CD14-positive monocyte (primary cell): ENCODE measurements around the gene DCAF6. TPM values are rescaled to one million over a fixed set of nuclear protein-coding genes. Genes with fewer than 3 reads are reported as not detected.

ENCODE experiments used
- DNase-seq, 3 donors: peaks; one replicate each; pipeline ENCODE4 v3.0.0-alpha.2; 2011 to 2022
- H2AFZ ChIP-seq: 2 replicates; pipeline ENCODE4 v1.6.0; 2012; ENCODE audit warnings: mild to moderate bottlenecking, low read depth, low read length, inconsistent platforms; ENCODE audit not compliant: insufficient read depth, poor library complexity, severe bottlenecking
- H3K27ac ChIP-seq, 2 donors: 1 replicate in 1 of 2; 2 replicates in 1 of 2; pipeline ENCODE4 v1.5.1; 2012 to 2013; ENCODE audit warnings: low read length in 2 of 2, control low read depth in 1 of 2, inconsistent platforms in 1 of 2, low read depth in 1 of 2, mild to moderate bottlenecking in 1 of 2
- H3K27me3 ChIP-seq, 2 donors: one replicate each; pipeline versions ENCODE4 v1.6.0 to v1.6.1; 2011 to 2013; ENCODE audit warnings: low read length in 2 of 2; ENCODE audit not compliant: control insufficient read depth in 2 of 2, insufficient read depth in 2 of 2
- H3K36me3 ChIP-seq, 2 donors: replicated peaks in 1 of 2; 1 replicate in 1 of 2; 2 replicates in 1 of 2; pipeline versions ENCODE4 v1.5.1 to v1.6.1; 2012 to 2013; ENCODE audit warnings: low read length in 2 of 2, control low read depth in 1 of 2, inconsistent platforms in 1 of 2, mild to moderate bottlenecking in 1 of 2; ENCODE audit not compliant: insufficient read depth in 2 of 2, control insufficient read depth in 1 of 2
- H3K4me1 ChIP-seq, 2 donors: 1 replicate in 1 of 2; 2 replicates in 1 of 2; pipeline versions ENCODE4 v1.5.1 to v1.6.1; 2012 to 2013; ENCODE audit warnings: low read length in 2 of 2, control low read depth in 1 of 2, inconsistent platforms in 1 of 2, mild to moderate bottlenecking in 1 of 2, moderate library complexity in 1 of 2; ENCODE audit not compliant: insufficient read depth in 2 of 2, control insufficient read depth in 1 of 2
- H3K4me2 ChIP-seq: replicated peaks from 2 replicates; pipeline ENCODE3; 2012; ENCODE audit warnings: low read length, moderate library complexity, mild to moderate bottlenecking; ENCODE audit not compliant: poor library complexity, severe bottlenecking; ENCODE audit errors: extremely low read depth
- H3K4me3 ChIP-seq, 3 experiments: fragments of 200-600 bp in 1 of 3; sonication (generic) in 1 of 3; replicated peaks in 1 of 3; 1 replicate in 2 of 3; 2 replicates in 1 of 3; pipeline ENCODE4 v1.5.1; 2011 to 2013; ENCODE audit warnings: low read length in 3 of 3, mild to moderate bottlenecking in 3 of 3, control low read depth in 2 of 3, low read depth in 2 of 3, inconsistent platforms in 1 of 3, moderate library complexity in 1 of 3
- H3K79me2 ChIP-seq: 2 replicates; pipeline ENCODE4 v1.6.0; 2012; ENCODE audit warnings: mild to moderate bottlenecking, control low read depth, inconsistent platforms, low read length, moderate library complexity; ENCODE audit not compliant: insufficient read depth
- H3K9ac ChIP-seq: 2 replicates; pipeline ENCODE4 v1.6.0; 2017; ENCODE audit warnings: low read length, mild to moderate bottlenecking; ENCODE audit not compliant: insufficient read depth, poor library complexity, severe bottlenecking
- H3K9me3 ChIP-seq, 2 donors: replicated peaks in 1 of 2; 1 replicate in 1 of 2; 2 replicates in 1 of 2; pipeline versions ENCODE4 v1.5.1 to v1.6.1; 2012 to 2013; ENCODE audit warnings: low read length in 2 of 2, control low read depth in 1 of 2; ENCODE audit not compliant: control insufficient read depth in 1 of 2, insufficient read depth in 1 of 2
- H4K20me1 ChIP-seq: 2 replicates; pipeline ENCODE4 v1.6.0; 2012; ENCODE audit warnings: mild to moderate bottlenecking, low read length, control low read depth, moderate library complexity; ENCODE audit not compliant: insufficient read depth
- H3K27ac Mint-ChIP-seq, 7 donors: one replicate each; pipeline ENCODE4 v1.8.0; 2020; ENCODE audit warnings: mild to moderate bottlenecking in 7 of 7, mixed read lengths in 7 of 7, moderate library complexity in 6 of 7, inconsistent platforms in 2 of 7
- H3K27me3 Mint-ChIP-seq, 3 donors: one replicate each; pipeline ENCODE4 v1.8.0; 2021 to 2022; ENCODE audit warnings: low read depth in 3 of 3, mild to moderate bottlenecking in 3 of 3, mixed read lengths in 3 of 3, moderate library complexity in 3 of 3, inconsistent platforms in 1 of 3
- H3K36me3 Mint-ChIP-seq, 2 donors: one replicate each; pipeline ENCODE4 v1.8.0; 2020; ENCODE audit warnings: mixed read lengths in 2 of 2, inconsistent platforms in 1 of 2, mild to moderate bottlenecking in 1 of 2
- H3K4me1 Mint-ChIP-seq: one replicate; pipeline ENCODE4 v1.8.0; 2020; ENCODE audit warnings: mild to moderate bottlenecking, mixed read lengths
- H3K4me3 Mint-ChIP-seq, 2 donors: one replicate each; pipeline ENCODE4 v1.8.0; 2020; ENCODE audit warnings: mild to moderate bottlenecking in 2 of 2, mixed read lengths in 2 of 2, moderate library complexity in 1 of 2
- H3K9me3 Mint-ChIP-seq, 7 donors: one replicate each; pipeline ENCODE4 v1.8.0; 2020 to 2022; ENCODE audit warnings: mixed read lengths in 7 of 7, mild to moderate bottlenecking in 6 of 7, moderate library complexity in 6 of 7, inconsistent platforms in 2 of 7
- WGBS: methylation state at CpG from one replicate; pipeline ENCODE4 v1.1.5; 2013; ENCODE audit warnings: missing lambda C conversion rate; ENCODE audit not compliant: insufficient coverage; 5-methylcytosine and 5-hydroxymethylcytosine counted together
- intact Hi-C, 2 donors: fragments of 100-400 bp; cut with micrococcal nuclease; formaldehyde crosslinking; loops; one replicate each; pipeline versions ENCODE4 v1.15.0 to v1.15.1; 2023
- polyA plus RNA-seq, 3 donors: library from polyadenylated mRNA; depleted of rRNA in 1 of 3; unstranded in 2 of 3; stranded (reverse) in 1 of 3; fragments of 300-500 nt in 2 of 3; fragments of >200 nt in 1 of 3; fragmentation: Illumina TruSeq in 2 of 3; gene quantifications; 1 replicate in 2 of 3; 2 replicates in 1 of 3; pipeline ENCODE4 v1.2.3, GENCODE V29; 2012 to 2021
- TF ChIP-seq, protein P1 (sequence below): fragments of 200-600 bp; IDR thresholded peaks from one replicate; pipeline ENCODE4 v1.8.0; 2022; ENCODE audit warnings: antibody characterized with exemption, mild to moderate bottlenecking

The DCAF6 gene
- polyA plus RNA-seq, 3 donors, result 11.8 to 16.1 (median 11.9) TPM

DNA sequence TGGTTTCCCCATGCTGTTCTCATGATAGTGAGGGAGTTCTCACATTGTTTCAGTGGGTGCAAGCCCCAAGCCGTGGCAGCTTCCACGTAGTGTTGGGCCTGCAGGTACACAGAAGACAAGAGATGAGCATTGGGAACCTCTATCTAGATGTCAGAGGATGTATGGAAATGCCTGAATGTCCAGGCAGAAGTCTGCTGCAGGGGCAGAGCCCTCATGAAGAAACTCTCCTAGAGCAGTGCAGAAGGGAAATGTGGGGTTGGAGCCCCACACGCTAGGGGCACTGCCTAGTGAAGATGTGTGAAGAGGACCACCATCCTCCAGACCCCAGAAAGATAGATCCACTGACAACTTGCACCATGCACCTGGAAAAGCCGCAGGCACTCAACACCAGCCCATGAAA, 183.3 kb downstream of the DCAF6 start:
- no peaks in the 10 kb centered on the region for H3K79me2 ChIP-seq
- H3K9me3 ChIP-seq, result peaks cover 0 to 8% of the 10 kb centered on the region in 2 donors
- no peaks in the 10 kb centered on the region for H3K27me3 ChIP-seq
- Mint-ChIP-seq H3K4me3 (no peak overlapping the region), H3K27ac (peak overlapping the region in 1 of 7 donors; percentile 8), H3K27me3 (peaks cover 0 to 4% (median 3%) of the 10 kb centered on the region in 3 donors), H3K36me3 (no peaks in the 10 kb centered on the region), H3K9me3 (peaks cover 2 to 16% (median 11%) of the 10 kb centered on the region in 7 donors), H3K4me1 (peaks cover 1% of the 10 kb centered on the region)
- no peak for DNase-seq
- no peak overlapping the region for H3K27ac ChIP-seq
- H3K36me3 ChIP-seq, result no peaks in the 10 kb centered on the region
- TF ChIP-seq, protein P1, sequence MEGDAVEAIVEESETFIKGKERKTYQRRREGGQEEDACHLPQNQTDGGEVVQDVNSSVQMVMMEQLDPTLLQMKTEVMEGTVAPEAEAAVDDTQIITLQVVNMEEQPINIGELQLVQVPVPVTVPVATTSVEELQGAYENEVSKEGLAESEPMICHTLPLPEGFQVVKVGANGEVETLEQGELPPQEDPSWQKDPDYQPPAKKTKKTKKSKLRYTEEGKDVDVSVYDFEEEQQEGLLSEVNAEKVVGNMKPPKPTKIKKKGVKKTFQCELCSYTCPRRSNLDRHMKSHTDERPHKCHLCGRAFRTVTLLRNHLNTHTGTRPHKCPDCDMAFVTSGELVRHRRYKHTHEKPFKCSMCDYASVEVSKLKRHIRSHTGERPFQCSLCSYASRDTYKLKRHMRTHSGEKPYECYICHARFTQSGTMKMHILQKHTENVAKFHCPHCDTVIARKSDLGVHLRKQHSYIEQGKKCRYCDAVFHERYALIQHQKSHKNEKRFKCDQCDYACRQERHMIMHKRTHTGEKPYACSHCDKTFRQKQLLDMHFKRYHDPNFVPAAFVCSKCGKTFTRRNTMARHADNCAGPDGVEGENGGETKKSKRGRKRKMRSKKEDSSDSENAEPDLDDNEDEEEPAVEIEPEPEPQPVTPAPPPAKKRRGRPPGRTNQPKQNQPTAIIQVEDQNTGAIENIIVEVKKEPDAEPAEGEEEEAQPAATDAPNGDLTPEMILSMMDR, result no peak
- WGBS, result 100% methylated on average over 3 of the region's 4 CpGs
- H3K4me2 ChIP-seq, result no peak overlapping the region
- H3K9ac ChIP-seq, result no peak overlapping the region
- H4K20me1 ChIP-seq, result no peaks in the 10 kb centered on the region
- no peaks in the 10 kb centered on the region for H3K4me1 ChIP-seq
- no peak overlapping the region for H2AFZ ChIP-seq
- no peak overlapping the region for H3K4me3 ChIP-seq
- intact Hi-C loops, result no loop called here

DNA sequence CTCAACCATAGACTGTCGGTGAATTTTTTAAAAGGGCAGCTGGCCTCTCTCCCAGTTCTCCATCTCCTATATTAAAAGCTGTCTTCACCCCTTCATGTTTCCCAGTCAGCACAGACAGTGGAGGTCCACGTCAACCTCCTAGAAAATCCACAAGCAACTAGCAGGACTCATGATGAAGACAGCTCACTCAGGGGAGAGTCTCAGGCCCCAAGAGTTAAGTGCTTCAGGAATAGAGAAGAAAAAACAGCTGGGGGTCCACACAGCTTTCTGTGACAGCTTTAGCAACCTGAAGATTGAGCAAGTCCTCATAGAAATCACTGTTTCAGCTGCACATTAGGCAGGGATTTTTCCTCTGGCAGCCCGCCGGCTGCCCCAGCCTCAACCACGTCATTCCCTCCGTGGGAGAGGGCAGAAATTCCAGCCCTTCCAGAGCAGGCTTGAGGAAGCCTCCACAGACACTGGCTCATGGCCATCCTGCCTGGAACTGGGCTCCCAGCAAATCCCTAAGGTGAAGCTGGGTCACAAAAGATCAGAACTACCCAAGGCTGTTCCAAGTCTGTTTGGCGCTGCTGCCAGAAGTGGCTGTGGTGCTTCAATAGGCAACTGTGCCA, 185.0 kb downstream of the DCAF6 start:
- Mint-ChIP-seq H3K36me3 (no peaks in the 10 kb centered on the region), H3K9me3 (peaks cover 2 to 16% (median 9%) of the 10 kb centered on the region in 7 donors), H3K4me1 (peaks cover 1% of the 10 kb centered on the region), H3K4me3 (no peak overlapping the region), H3K27ac (no peak overlapping the region), H3K27me3 (peaks cover 0 to 6% (median 4%) of the 10 kb centered on the region in 3 donors)
- no peak overlapping the region for H3K4me3 ChIP-seq
- no peaks in the 10 kb centered on the region for H4K20me1 ChIP-seq
- no peak overlapping the region for H2AFZ ChIP-seq
- no peaks in the 10 kb centered on the region for H3K4me1 ChIP-seq
- no peak overlapping the region for H3K4me2 ChIP-seq
- intact Hi-C loops, result no loop called here
- no peaks in the 10 kb centered on the region for H3K27me3 ChIP-seq
- peaks cover 0 to 8% of the 10 kb centered on the region in 2 donors for H3K9me3 ChIP-seq
- H3K27ac ChIP-seq, result no peak overlapping the region
- TF ChIP-seq, protein P1, result no peak
- 84% methylated on average over 6 of the region's 7 CpGs for WGBS
- no peak for DNase-seq
- no peak overlapping the region for H3K9ac ChIP-seq
- no peaks in the 10 kb centered on the region for H3K79me2 ChIP-seq
- H3K36me3 ChIP-seq, result no peaks in the 10 kb centered on the region
